ENCODE data around the gene NXPH4. TPM values are rescaled to one million over a fixed set of nuclear protein-coding genes. Genes with fewer than 3 reads are reported as not detected.
A peak's percentile ranks its signal among the peaks of the same experiment; 100 is the strongest.

Gene NXPH4
- total and polyA plus RNA-seq, 10 of the 15 experiments (the other 5 are each of a cell fraction or from before 2014, with no cell fraction given) = 0.03 to 0.26 TPM; not detected in 8

DNA sequence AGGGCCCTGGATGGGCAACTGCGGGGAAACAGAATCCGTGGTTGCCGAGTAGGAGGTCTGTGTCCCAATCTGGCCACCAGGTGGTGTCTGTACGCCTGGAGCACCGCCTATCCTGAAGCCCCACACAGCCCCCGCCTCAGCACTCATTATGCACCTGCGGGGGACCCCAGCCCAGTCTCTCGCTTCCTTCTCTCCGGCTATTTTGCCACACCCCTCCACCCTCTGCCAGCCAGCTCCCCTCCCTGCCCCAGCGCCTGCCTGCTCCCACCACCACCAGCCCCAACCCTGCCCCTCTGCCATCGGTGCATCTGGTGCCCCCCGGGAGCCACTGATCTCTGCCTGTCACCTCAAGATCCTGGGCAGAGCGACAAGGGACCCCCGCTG lies 2.2 kb upstream of the NXPH4 start (continued):
- TF ChIP-seq, protein P1, sequence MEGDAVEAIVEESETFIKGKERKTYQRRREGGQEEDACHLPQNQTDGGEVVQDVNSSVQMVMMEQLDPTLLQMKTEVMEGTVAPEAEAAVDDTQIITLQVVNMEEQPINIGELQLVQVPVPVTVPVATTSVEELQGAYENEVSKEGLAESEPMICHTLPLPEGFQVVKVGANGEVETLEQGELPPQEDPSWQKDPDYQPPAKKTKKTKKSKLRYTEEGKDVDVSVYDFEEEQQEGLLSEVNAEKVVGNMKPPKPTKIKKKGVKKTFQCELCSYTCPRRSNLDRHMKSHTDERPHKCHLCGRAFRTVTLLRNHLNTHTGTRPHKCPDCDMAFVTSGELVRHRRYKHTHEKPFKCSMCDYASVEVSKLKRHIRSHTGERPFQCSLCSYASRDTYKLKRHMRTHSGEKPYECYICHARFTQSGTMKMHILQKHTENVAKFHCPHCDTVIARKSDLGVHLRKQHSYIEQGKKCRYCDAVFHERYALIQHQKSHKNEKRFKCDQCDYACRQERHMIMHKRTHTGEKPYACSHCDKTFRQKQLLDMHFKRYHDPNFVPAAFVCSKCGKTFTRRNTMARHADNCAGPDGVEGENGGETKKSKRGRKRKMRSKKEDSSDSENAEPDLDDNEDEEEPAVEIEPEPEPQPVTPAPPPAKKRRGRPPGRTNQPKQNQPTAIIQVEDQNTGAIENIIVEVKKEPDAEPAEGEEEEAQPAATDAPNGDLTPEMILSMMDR (IDR thresholded peaks at IDR 0.05 in 2 of 3, conservative IDR thresholded peaks at IDR 0.05 in 1 of 3; ENCODE audit: control insufficient read depth in 2 of 3, extremely low read depth in 1 of 3, insufficient read depth in 1 of 3, low read depth in 3 of 3, low read length in 3 of 3) = peak; percentile 58 to 79 (median 75)
- TF ChIP-seq, protein P2, sequence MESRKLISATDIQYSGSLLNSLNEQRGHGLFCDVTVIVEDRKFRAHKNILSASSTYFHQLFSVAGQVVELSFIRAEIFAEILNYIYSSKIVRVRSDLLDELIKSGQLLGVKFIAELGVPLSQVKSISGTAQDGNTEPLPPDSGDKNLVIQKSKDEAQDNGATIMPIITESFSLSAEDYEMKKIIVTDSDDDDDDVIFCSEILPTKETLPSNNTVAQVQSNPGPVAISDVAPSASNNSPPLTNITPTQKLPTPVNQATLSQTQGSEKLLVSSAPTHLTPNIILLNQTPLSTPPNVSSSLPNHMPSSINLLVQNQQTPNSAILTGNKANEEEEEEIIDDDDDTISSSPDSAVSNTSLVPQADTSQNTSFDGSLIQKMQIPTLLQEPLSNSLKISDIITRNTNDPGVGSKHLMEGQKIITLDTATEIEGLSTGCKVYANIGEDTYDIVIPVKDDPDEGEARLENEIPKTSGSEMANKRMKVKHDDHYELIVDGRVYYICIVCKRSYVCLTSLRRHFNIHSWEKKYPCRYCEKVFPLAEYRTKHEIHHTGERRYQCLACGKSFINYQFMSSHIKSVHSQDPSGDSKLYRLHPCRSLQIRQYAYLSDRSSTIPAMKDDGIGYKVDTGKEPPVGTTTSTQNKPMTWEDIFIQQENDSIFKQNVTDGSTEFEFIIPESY (IDR thresholded peaks at IDR 0.05) = no peak
- no peak for TF ChIP-seq EP300 (IDR thresholded peaks at IDR 0.05; ENCODE audit: borderline replicate concordance in 1 of 2, control insufficient read depth in 1 of 2, low read depth in 2 of 2, low read length in 2 of 2)
- no peak for TF ChIP-seq ZNF384 (IDR thresholded peaks at IDR 0.05; ENCODE audit: borderline replicate concordance, low read depth, low read length)
- peak; percentile 71; the same call in 1 of the 2 replicates for TF ChIP-seq SMC3 (IDR thresholded peaks at IDR 0.05; ENCODE audit: borderline replicate concordance, low read length)
- TF ChIP-seq BMI1 (IDR thresholded peaks at IDR 0.05; ENCODE audit: borderline replicate concordance) = no peak
- TF ChIP-seq STAT1 (conservative IDR thresholded peaks at IDR 0.05) = no peak
- TF ChIP-seq CBX3 (IDR thresholded peaks at IDR 0.05; ENCODE audit: borderline replicate concordance, low read depth) = no peak
- TF ChIP-seq, protein P3, sequence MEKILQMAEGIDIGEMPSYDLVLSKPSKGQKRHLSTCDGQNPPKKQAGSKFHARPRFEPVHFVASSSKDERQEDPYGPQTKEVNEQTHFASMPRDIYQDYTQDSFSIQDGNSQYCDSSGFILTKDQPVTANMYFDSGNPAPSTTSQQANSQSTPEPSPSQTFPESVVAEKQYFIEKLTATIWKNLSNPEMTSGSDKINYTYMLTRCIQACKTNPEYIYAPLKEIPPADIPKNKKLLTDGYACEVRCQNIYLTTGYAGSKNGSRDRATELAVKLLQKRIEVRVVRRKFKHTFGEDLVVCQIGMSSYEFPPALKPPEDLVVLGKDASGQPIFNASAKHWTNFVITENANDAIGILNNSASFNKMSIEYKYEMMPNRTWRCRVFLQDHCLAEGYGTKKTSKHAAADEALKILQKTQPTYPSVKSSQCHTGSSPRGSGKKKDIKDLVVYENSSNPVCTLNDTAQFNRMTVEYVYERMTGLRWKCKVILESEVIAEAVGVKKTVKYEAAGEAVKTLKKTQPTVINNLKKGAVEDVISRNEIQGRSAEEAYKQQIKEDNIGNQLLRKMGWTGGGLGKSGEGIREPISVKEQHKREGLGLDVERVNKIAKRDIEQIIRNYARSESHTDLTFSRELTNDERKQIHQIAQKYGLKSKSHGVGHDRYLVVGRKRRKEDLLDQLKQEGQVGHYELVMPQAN (conservative IDR thresholded peaks at IDR 0.05) = no peak
- TF ChIP-seq MYC (IDR thresholded peaks at IDR 0.05; ENCODE audit: insufficient read depth, insufficient read length, insufficient replicate concordance, low read length, severe bottlenecking) = no peak
- TF ChIP-seq EGR1 (IDR thresholded peaks at IDR 0.05; ENCODE audit: borderline replicate concordance in 1 of 2, low read depth in 2 of 2, low read length in 2 of 2) = no peak
- no peak for TF ChIP-seq FOXK2 (IDR thresholded peaks at IDR 0.05)
- peak; percentile 28; the same call in 1 of the 2 replicates for TF ChIP-seq RFX5 (IDR thresholded peaks at IDR 0.05; ENCODE audit: low read depth, low read length)
- TF ChIP-seq NFXL1 (IDR thresholded peaks at IDR 0.05; ENCODE audit: borderline replicate concordance) = no peak
- 0 out of 4 replicates have a peak, but pooled peaks of 1 of the 2 experiments have one; percentile 10 for TF ChIP-seq IKZF2 (IDR thresholded peaks at IDR 0.05)
- TF ChIP-seq LARP7 (IDR thresholded peaks at IDR 0.05) = no peak
- TF ChIP-seq ETV6 (conservative IDR thresholded peaks at IDR 0.05 in 1 of 2, IDR thresholded peaks at IDR 0.05 in 1 of 2; ENCODE audit: borderline replicate concordance in 1 of 2, low read depth in 1 of 2) = no peak
- no peak for TF ChIP-seq EED (IDR thresholded peaks at IDR 0.05; ENCODE audit: low read depth)
- no peak for TF ChIP-seq JUNB (IDR thresholded peaks at IDR 0.05)
